Neutrophil (primary cell): ENCODE data around the gene GPR78.

Experiments used
- H3K27ac ChIP-seq: fragments of 200-600 bp; sonication (generic); 2 replicates; pipeline ENCODE4 v1.5.1; 2016; ENCODE audit warnings: mild to moderate bottlenecking, moderate library complexity
- H3K27me3 ChIP-seq: fragments of 200-600 bp; sonication (generic); 2 replicates; pipeline ENCODE4 v1.6.0; 2016; ENCODE audit warnings: mild to moderate bottlenecking
- H3K36me3 ChIP-seq: fragments of 200-600 bp; sonication (generic); 2 replicates; pipeline ENCODE4 v1.5.1; 2017
- H3K4me1 ChIP-seq, 2 experiments: fragments of 200-600 bp in 1 of 2; sonication (generic) in 1 of 2; 1 replicate in 1 of 2; 2 replicates in 1 of 2; pipeline versions ENCODE4 v1.5.1 to v1.6.1; 2013 to 2016; ENCODE audit warnings: low read depth in 1 of 2, low read length in 1 of 2, mild to moderate bottlenecking in 1 of 2, moderate library complexity in 1 of 2; ENCODE audit not compliant: control insufficient read depth in 1 of 2, insufficient read depth in 1 of 2
- H3K4me3 ChIP-seq, 2 experiments: fragments of 200-600 bp in 1 of 2; sonication (generic) in 1 of 2; 1 replicate in 1 of 2; 2 replicates in 1 of 2; pipeline ENCODE4 v1.5.1; 2013 to 2016; ENCODE audit warnings: low read depth in 1 of 2, low read length in 1 of 2, mild to moderate bottlenecking in 1 of 2, moderate library complexity in 1 of 2
- H3K9me3 ChIP-seq: fragments of 200-600 bp; sonication (generic); 2 replicates; pipeline ENCODE4 v1.5.1; 2016
- CTCF ChIP-seq: fragments of 200-600 bp; sonication (generic); IDR thresholded peaks from 2 replicates; pipeline ENCODE4 v1.5.1; 2016; ENCODE audit warnings: antibody characterized with exemption

The GPR78 gene

GRCh38 chr4:8596891-8597290 lies 16.7 kb downstream of the GPR78 start:
- Histone ChIP-seq H3K9me3 (no peaks in the 10 kb centered on the region), H3K27me3 (peaks cover 26% of the 10 kb centered on the region)

GRCh38 chr4:8597319-8597718 lies 17.1 kb downstream of the GPR78 start:
- no peak overlapping the region for H3K4me3 ChIP-seq
- no peak for TF ChIP-seq CTCF
- peaks cover 24% of the 10 kb centered on the region for H3K27me3 ChIP-seq
- no peaks in the 10 kb centered on the region for H3K4me1 ChIP-seq
- no peak overlapping the region for H3K27ac ChIP-seq
- no peaks in the 10 kb centered on the region for H3K36me3 ChIP-seq
- H3K9me3 ChIP-seq = no peaks in the 10 kb centered on the region

More at GRCh38 chr4:8596891-8597290, 16.7 kb downstream of the GPR78 start:
- no peaks in the 10 kb centered on the region for H3K4me1 ChIP-seq
- TF ChIP-seq CTCF = no peak
- H3K27ac ChIP-seq = no peak overlapping the region
- H3K4me3 ChIP-seq = no peak overlapping the region
- H3K36me3 ChIP-seq = no peaks in the 10 kb centered on the region

GRCh38 chr4:8597791-8598190 lies 17.6 kb downstream of the GPR78 start:
- Histone ChIP-seq H3K36me3 (no peaks in the 10 kb centered on the region), H3K4me3 (no peak overlapping the region), H3K27ac (no peak overlapping the region), H3K9me3 (no peaks in the 10 kb centered on the region), H3K4me1 (no peaks in the 10 kb centered on the region), H3K27me3 (peaks cover 24% of the 10 kb centered on the region)
- no peak for TF ChIP-seq CTCF

- no peak for TF ChIP-seq CTCF
- Histone ChIP-seq H3K27ac (no peak overlapping the region), H3K36me3 (no peaks in the 10 kb centered on the region), H3K4me3 (no peak overlapping the region), H3K4me1 (no peaks in the 10 kb centered on the region), H3K27me3 (peaks cover 22% of the 10 kb centered on the region), H3K9me3 (no peaks in the 10 kb centered on the region)
Observed at GRCh38 chr4:8598391-8599090, 18.3 kb downstream of the GPR78 start.

GRCh38 chr4:8599091-8599460 lies 18.9 kb downstream of the GPR78 start:
- Histone ChIP-seq H3K27ac (no peak overlapping the region), H3K27me3 (peaks cover 17% of the 10 kb centered on the region), H3K4me1 (no peaks in the 10 kb centered on the region), H3K4me3 (no peak overlapping the region), H3K9me3 (no peaks in the 10 kb centered on the region), H3K36me3 (no peaks in the 10 kb centered on the region)
- TF ChIP-seq CTCF = no peak
